Fibroblast of lung (primary cell): ENCODE results near the gene GABBR2.

Experiments used
- EZH2 ChIP-seq: IDR thresholded peaks from 2 replicates; pipeline ENCODE4 v1.5.1; 2012; ENCODE audit warnings: low read length, control low read depth, mild to moderate bottlenecking; ENCODE audit errors: missing control alignments
- TF ChIP-seq, protein P1 (sequence below), 2 donors: IDR thresholded peaks in 1 of 2; conservative IDR thresholded peaks in 1 of 2; 1 replicate in 1 of 2; 2 replicates in 1 of 2; pipeline ENCODE4 v1.5.1; 2011 to 2012; ENCODE audit warnings: low read length in 2 of 2, control low read depth in 1 of 2, inconsistent platforms in 1 of 2, low read depth in 1 of 2, mild to moderate bottlenecking in 1 of 2

DNA sequence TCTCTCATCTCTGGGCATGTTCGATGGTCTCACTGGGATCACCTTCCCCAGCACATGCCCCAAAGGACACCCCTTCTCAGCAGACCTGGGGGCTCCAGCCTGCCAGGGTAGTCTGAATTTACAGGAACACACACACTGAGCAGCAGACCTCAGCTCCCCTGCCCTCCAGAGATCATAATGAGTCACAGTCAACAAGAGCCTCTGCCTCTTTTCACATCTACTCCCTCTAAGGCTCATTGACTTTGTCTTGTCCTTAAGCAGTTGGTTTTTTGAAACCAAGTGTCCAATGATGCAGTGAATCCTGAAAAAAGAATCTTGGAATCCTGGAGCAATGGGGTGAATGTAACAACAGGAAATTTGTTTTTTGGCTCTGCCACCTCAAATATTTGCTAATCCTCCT is 20.8 kb downstream of the GABBR2 start:
- TF ChIP-seq, protein P1, sequence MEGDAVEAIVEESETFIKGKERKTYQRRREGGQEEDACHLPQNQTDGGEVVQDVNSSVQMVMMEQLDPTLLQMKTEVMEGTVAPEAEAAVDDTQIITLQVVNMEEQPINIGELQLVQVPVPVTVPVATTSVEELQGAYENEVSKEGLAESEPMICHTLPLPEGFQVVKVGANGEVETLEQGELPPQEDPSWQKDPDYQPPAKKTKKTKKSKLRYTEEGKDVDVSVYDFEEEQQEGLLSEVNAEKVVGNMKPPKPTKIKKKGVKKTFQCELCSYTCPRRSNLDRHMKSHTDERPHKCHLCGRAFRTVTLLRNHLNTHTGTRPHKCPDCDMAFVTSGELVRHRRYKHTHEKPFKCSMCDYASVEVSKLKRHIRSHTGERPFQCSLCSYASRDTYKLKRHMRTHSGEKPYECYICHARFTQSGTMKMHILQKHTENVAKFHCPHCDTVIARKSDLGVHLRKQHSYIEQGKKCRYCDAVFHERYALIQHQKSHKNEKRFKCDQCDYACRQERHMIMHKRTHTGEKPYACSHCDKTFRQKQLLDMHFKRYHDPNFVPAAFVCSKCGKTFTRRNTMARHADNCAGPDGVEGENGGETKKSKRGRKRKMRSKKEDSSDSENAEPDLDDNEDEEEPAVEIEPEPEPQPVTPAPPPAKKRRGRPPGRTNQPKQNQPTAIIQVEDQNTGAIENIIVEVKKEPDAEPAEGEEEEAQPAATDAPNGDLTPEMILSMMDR (conservative IDR thresholded peaks at IDR 0.05 in 1 of 2, IDR thresholded peaks at IDR 0.05 in 1 of 2; ENCODE audit: low read depth in 1 of 2, low read length in 2 of 2): no peak
- no peak for TF ChIP-seq EZH2
